Stimulated activated naive CD8-positive, alpha-beta T cell treated with anti-CD3 and anti-CD28 coated beads, Interleukin-15, Interleukin-2, amounts not matched to agents 100 U/mL and 50 U/mL, for 24 hours (primary cell): ENCODE results near the gene MARS1.

Source experiments
- ATAC-seq: fragments of 150-1000 bp; cut with Tn5 transposase; one replicate; pipeline ENCODE4 v1.10.0; 2021
- DNase-seq: peaks from one replicate; pipeline ENCODE4 v3.0.0; 2021

Gene MARS1

DNA sequence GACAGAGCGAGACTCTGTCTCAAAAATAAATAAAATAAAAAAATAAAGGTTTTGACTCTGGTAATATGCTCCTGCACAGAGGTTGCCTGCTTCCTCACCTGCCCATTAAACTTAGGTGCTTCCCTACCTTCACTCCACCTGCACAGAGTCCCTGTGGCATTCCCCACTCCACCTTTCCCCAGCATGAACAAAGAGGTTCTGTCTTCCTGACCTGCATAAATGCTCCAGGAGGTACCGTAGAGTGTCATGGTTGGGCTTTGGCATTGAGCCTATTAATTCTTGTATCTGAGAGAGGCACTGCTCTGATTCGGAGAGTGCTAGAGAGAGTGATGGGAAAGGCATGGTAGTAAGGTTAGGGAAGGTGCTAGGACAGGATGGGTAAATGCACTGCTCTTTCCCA, 14.5 kb upstream of the MARS1 start:
- DNase-seq (no peak), ATAC-seq (no peak)

DNA sequence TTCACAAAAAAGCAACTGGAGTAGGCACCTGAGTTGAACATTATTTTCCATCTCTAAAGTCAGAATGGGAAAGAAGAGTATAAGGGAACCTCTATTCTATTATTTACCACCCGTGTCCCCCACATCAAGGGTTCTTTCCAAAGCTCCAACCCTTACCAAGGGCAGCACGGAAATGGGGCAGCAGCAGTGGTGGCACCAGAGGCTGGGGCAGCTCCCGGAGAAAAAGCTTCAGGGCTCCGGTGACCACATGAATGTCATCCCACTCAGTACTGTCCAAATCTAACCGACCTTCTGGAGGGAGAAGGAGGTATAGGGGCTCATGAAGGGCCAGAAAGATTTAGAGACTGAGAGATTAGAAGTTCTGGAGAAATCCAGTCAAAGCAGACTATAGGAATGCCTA, 14.0 kb upstream of the MARS1 start:
- ATAC-seq: no peak
- DNase-seq: no peak

DNA sequence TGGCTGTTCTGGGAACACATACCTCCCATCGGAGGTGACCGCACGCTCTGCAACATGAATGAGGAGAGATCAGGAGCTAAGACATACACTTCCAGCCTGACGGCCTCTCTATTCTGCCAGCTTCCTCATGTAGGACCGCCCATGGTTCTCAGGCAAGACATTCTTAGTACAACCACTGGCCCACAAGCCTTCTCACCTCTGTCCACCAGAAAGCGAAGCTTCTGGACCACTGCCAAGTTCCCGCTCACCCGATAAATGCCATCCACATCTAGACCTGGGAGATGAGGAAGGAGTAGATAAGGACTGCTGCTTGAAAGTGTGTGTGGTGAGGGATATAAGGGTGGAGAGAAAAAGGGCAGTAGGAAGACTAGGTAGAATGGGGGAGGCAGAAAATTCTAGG, 13.4 kb upstream of the MARS1 start:
- ATAC-seq (no peak), DNase-seq (no peak)

- DNase-seq (no peak), ATAC-seq (no peak)
These were observed 13.0 kb upstream of the MARS1 start for GRCh38 chr12:57474862-57475261.

DNA sequence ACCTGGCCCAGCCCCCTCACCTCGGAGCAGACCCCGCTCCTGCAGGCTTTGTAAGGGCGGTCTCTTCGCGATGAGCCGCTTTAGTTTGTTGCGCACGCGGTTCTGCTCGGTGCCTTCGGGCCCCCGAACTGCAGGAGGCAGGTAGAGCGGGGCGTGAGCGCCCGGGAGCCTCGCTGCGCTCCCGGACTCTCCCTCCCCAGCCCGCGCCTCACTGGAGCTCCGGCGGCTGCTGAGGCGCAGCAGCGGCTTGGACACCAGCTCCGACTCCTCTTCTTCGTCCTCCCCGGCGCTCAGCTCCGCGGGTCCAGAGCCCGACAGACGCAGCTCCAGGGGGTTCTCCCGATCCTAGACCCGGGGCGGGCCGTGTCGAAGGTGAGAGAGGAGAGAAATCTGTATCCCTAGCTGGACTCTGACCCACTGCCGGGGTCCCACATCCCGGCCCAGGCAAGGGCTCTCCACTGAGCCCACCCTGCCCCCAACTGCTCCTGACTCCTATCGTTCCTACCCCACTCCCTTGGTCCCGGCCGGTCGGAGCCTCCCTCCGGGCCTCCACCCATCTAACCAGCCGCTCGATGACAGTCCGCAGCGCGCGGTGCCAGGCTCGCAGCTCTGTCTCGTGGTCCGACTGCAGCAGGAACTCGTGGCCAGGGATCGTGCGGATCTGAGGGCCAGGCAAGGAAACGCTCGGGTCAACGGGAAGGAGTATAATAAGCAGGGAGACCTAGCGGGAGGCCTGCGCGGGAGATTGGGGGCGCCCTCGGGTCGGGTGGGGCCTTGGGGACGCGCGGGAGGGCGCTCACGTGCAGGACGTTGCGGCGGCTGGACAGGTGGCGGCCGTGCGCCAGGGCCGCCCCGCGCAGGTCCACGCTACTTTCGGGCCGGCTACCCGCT, 12.4 kb upstream of the MARS1 start:
- no peak for ATAC-seq
- no peak for DNase-seq

DNA sequence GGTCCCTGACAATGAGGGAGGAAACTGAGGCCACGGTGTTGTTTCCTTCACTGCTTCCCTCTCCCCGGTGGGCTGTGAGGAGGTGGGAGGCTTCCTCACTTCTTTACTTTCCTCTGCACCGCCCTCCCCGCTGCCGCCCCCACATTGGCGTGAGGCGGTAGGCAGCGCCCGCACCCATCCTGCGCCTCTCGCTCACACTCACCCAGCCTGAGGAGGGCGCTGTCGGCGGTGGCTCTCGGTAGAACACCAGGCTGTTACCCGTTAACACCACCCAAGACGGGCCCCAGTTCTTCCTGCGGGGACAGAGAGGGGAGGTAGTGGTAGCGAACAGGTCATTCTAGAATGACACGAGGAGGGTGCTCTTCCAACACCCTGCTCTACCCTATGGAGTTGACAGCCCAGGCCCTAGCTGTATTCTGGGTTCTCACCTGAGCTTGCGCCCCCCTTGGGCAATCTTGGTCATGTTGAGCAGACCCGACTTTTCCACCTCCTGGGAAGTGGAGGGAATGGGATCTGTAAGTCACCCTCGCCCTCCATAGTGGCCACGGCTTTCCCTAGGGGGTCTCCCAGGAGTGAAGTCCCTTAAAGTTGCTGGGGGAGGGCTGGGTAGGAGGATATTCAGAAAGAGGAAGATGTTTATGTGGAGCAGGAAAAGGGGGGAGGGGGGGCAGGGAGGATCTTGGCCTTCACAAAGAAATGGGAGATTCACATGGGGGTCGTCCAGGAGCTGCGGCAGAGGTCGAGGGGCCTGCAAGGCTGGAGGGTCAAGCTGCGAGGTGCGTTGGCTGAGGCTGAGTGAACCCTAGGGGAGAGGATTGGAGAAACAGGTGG, 11.5 kb upstream of the MARS1 start:
- DNase-seq (peak; percentile 90), ATAC-seq (peak; percentile 50)

GRCh38 chr12:57476993-57477709, 10.7 kb upstream of the MARS1 start:
- ATAC-seq: no peak
- no peak for DNase-seq

DNA sequence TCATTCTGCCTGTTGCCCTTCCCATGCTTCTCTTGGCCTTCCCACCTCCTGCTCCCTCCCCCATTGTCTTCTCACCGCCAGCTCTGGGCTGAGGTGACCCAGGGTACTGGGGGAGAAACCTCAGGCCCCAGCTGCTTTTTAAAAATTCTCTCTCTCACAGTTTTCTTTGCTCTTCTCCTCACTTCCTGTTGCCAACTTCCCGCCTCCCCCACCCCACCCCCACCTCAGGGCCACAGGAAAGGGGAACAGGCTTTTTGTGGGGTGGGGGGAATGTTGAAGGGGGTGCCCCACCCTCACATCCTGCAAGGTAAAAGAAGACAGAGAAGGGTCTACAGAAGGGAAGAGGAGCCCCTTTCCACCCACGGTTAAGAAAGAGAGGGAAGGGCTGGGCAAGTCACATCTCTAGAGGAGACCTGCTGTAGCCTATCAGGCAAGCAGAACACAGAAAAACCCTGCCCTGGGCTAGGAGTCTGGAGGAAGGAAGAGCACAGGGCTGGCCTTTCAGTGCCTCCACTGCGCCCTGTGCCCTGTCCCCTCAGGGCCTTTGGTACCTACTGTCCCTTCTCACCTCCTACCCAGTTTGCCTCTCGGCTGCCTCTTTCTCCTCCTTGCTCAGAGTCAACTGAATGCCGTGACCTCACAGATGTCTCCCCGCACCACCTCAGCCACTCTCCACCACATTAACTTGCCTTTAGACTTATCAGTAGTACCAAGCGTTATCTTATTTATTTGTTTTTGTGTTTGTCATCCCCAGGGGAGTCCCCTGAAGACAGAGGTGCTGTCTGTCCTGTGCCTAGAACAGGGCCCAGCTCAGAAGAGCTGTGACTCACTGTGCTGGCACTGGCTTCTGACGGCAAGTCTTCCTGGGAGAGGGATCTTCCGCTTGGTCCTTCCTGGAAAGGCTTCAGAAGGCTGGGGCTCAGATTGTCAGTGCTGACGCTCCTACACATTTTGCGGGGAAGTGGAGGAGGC, 9.9 kb upstream of the MARS1 start:
- DNase-seq (peak; percentile 54), ATAC-seq (peak; percentile 55)

DNA sequence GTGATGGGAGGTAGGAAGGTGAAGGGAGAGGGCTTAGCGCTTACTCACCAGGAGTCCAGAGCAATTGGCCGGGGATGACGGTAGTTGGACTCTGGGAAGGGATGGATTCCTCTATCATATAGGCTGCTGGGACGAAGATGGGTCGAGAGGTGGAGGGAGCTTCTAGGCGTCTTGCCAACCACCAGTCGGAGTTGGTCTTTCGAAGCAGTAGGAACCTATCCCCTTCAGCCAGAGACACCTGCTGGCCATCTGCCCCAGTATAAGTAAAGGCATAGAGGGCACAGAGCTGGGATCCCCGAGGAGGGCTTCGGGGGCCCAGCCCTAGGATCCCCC, 8.9 kb upstream of the MARS1 start:
- DNase-seq: peak; percentile 34
- no peak for ATAC-seq

GRCh38 chr12:57479376-57480115, 8.3 kb upstream of the MARS1 start, which contains the start of gene ARHGAP9:
ARHGAP9 (minus strand) TSS chr12:57479866; CDS start chr12:57479406, 460 bp downstream.
- peak; percentile 52 for DNase-seq
- peak; percentile 62 for ATAC-seq

DNA sequence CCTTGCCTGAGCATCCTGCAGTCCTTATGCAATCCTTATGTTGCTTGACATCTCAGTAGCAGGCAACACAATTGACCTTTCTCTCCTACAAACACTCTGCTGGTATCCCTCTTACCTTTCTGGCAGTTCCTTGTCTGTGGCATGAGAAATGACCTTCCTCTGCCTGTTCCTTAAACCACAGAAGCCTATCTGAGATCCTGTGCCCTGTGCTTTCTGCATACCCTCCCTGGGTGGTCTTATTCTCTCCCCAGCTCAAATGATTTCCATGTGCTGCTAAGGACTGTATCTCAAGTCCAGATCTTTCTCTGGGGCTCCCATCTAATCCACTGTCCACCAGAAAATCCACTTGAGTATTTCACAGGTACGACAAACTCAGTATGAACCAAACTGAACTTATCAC, 6.2 kb upstream of the MARS1 start:
- no peak for DNase-seq
- no peak for ATAC-seq

- no peak for ATAC-seq
- DNase-seq: no peak
These were observed 4.4 kb upstream of the MARS1 start for GRCh38 chr12:57483466-57483865.

GRCh38 chr12:57485695-57486094, 2.2 kb upstream of the MARS1 start:
- DNase-seq: no peak
- no peak for ATAC-seq

- ATAC-seq (no peak), DNase-seq (no peak)
These were observed 742 bp upstream of the MARS1 start for GRCh38 chr12:57487055-57487596.

GRCh38 chr12:57488402-57489156, 711 bp downstream of the MARS1 start:
- ATAC-seq: no peak
- DNase-seq: no peak

DNA sequence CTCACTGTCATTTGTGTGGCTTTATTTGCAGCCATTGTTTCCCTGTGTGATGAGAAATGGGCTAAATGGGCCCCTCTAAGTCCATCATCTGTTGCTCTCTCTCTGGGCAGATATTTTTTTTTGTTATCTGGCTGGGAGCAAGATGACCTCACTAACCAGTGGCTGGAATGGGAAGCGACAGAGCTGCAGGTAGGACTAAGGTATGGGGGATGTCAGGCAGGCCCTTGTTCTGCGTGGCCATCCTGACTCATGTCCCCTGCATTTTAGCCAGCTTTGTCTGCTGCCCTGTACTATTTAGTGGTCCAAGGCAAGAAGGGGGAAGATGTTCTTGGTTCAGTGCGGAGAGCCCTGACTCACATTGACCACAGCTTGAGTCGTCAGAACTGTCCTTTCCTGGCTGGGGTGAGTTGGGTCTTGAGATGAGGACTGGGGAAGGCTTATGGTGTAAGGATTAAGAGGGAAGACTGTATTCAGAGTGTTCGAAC, 1.3 kb downstream of the MARS1 start:
- ATAC-seq (no peak), DNase-seq (no peak)

- DNase-seq (no peak), ATAC-seq (no peak)
These were observed 2.3 kb downstream of the MARS1 start for GRCh38 chr12:57490126-57490525.

DNA sequence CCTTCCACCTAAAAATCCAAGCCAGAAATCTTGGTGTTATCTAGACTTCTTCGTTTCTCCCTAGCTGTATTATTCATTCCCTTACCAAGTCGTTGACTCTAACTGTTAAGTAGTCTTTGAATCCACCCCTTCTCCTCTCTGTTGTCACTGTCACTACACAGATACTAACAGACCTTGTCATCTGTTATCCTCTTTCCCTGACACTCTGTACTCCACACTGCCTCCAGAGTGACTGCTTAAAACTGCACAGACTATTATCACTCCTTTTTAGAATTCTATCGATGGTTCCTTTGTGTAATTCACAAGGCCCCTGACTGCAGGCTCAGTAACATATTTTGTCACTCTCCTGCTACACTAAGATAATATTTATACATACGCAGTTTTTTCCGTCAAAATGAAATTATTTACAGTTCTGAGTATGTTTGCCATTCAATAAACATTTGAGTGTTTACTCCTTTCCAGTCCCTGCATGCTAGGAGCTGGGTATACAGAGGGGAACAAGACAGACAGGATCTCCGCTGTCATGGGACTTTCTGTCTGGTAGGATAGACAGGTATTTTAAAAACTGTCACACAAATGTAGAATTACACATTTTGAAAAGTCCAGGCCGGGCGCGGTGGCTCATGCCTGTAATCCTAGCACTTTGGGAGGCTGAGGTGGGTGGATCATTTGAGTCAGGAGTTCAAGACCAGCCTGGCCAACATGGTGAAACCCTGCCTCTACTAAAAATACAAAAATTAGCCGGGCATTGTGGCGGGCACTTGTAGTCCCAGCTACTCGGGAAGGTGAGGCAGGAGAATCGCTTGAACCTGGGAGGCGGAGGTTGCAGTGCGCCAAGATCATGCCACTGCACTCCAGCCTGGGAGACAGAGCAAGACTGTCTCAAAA, 3.8 kb downstream of the MARS1 start:
- DNase-seq (no peak), ATAC-seq (no peak)
